ENCODE results near the gene ADCYAP1R1. TPM values are rescaled to one million over a fixed set of nuclear protein-coding genes. Genes with fewer than 3 reads are reported as not detected.
"Not testable (repeated sequence)": the region's sequence is repeated elsewhere in the genome, so short reads cannot be mapped to it uniquely, and the experiment has no call there.

Gene ADCYAP1R1
- total RNA-seq, 1 donor from 2014 or later = 39.3 TPM

- no peak for DNase-seq (ENCODE audit: low spot score)
- TF ChIP-seq CTCF (IDR thresholded peaks at IDR 0.05; ENCODE audit: unreplicated experiment) = no peak
- H3K36me3 Mint-ChIP-seq (ENCODE audit: low read depth, unreplicated experiment) = no peaks in the 10 kb centered on the region
- H3K27ac Mint-ChIP-seq (ENCODE audit: unreplicated experiment) = no peak overlapping the region
- H3K4me1 Mint-ChIP-seq (ENCODE audit: unreplicated experiment) = no peaks in the 10 kb centered on the region
- no peaks in the 10 kb centered on the region for H3K9me3 Mint-ChIP-seq (ENCODE audit: unreplicated experiment)
- no peaks in the 10 kb centered on the region for H3K27me3 Mint-ChIP-seq (ENCODE audit: unreplicated experiment)
- no peak overlapping the region for H3K4me3 Mint-ChIP-seq (ENCODE audit: unreplicated experiment)
These were observed 93.9 kb downstream of the ADCYAP1R1 start for GRCh38 chr7:31146030-31146429.

- Mint-ChIP-seq H3K27me3 (ENCODE audit: unreplicated experiment) (no peaks in the 10 kb centered on the region), H3K4me3 (ENCODE audit: unreplicated experiment) (no peak overlapping the region), H3K27ac (ENCODE audit: unreplicated experiment) (no peak overlapping the region), H3K9me3 (ENCODE audit: unreplicated experiment) (no peaks in the 10 kb centered on the region), H3K4me1 (ENCODE audit: unreplicated experiment) (no peaks in the 10 kb centered on the region), H3K36me3 (ENCODE audit: low read depth, unreplicated experiment) (no peaks in the 10 kb centered on the region)
- TF ChIP-seq CTCF (IDR thresholded peaks at IDR 0.05; ENCODE audit: unreplicated experiment) = no peak
- no peak for DNase-seq (ENCODE audit: low spot score)
These were observed 94.4 kb downstream of the ADCYAP1R1 start for GRCh38 chr7:31146538-31146937.

GRCh38 chr7:31151849-31152248, 99.7 kb downstream of the ADCYAP1R1 start:
- Mint-ChIP-seq H3K4me3 (ENCODE audit: unreplicated experiment) (no peak overlapping the region), H3K27me3 (ENCODE audit: unreplicated experiment) (peaks cover 2% of the 10 kb centered on the region), H3K4me1 (ENCODE audit: unreplicated experiment) (no peaks in the 10 kb centered on the region), H3K36me3 (ENCODE audit: low read depth, unreplicated experiment) (no peaks in the 10 kb centered on the region), H3K9me3 (ENCODE audit: unreplicated experiment) (no peaks in the 10 kb centered on the region), H3K27ac (ENCODE audit: unreplicated experiment) (no peak overlapping the region)
- no peak for DNase-seq (ENCODE audit: low spot score)
- TF ChIP-seq CTCF (IDR thresholded peaks at IDR 0.05; ENCODE audit: unreplicated experiment) = no peak

GRCh38 chr7:31153318-31153717, 101.2 kb downstream of the ADCYAP1R1 start:
- not testable (repeated sequence) for H3K4me1 Mint-ChIP-seq (ENCODE audit: unreplicated experiment); H3K27ac Mint-ChIP-seq (ENCODE audit: unreplicated experiment); H3K36me3 Mint-ChIP-seq (ENCODE audit: low read depth, unreplicated experiment)

GRCh38 chr7:31160941-31161340, 108.8 kb downstream of the ADCYAP1R1 start:
- Mint-ChIP-seq H3K27me3 (ENCODE audit: unreplicated experiment) (peaks cover 2% of the 10 kb centered on the region), H3K4me1 (ENCODE audit: unreplicated experiment) (no peaks in the 10 kb centered on the region), H3K27ac (ENCODE audit: unreplicated experiment) (no peak overlapping the region), H3K36me3 (ENCODE audit: low read depth, unreplicated experiment) (no peaks in the 10 kb centered on the region), H3K9me3 (ENCODE audit: unreplicated experiment) (no peaks in the 10 kb centered on the region), H3K4me3 (ENCODE audit: unreplicated experiment) (no peak overlapping the region)
- no peak for DNase-seq (ENCODE audit: low spot score)
- TF ChIP-seq CTCF (IDR thresholded peaks at IDR 0.05; ENCODE audit: unreplicated experiment) = no peak

More at GRCh38 chr7:31153318-31153717, 101.2 kb downstream of the ADCYAP1R1 start:
- H3K4me3 Mint-ChIP-seq (ENCODE audit: unreplicated experiment); DNase-seq (ENCODE audit: low spot score); H3K9me3 Mint-ChIP-seq (ENCODE audit: unreplicated experiment); H3K27me3 Mint-ChIP-seq (ENCODE audit: unreplicated experiment): not testable (repeated sequence)

Other genes starting within 250 kb of the ADCYAP1R1 start
- 2.7 TPM for gene AQP1, start 140.5 kb upstream of the ADCYAP1R1 start, total RNA-seq (ENCODE audit: unreplicated experiment)
- gene GHRHR, start 88.4 kb upstream of the ADCYAP1R1 start, total RNA-seq (ENCODE audit: unreplicated experiment) = 7.5 TPM

All from endothelial cell (in vitro differentiated cells).